GM23338 (cell line): ENCODE results near the gene TSPAN19. TPM values are rescaled to one million over a fixed set of nuclear protein-coding genes. Genes with fewer than 3 reads are reported as not detected.

Experiments used
- ATAC-seq: fragments of 200-7000 bp; cut with Tn5 transposase; 3 replicates; pipeline ENCODE4 v1.9.1; 2020
- DNase-seq: peaks from one replicate; pipeline ENCODE4 v3.0.0-alpha.2; 2015; ENCODE audit warnings: low spot score
- H2AFZ ChIP-seq: fragments of 200-600 bp; sonication (generic); 2 replicates; pipeline ENCODE4 v1.8.0; 2016; ENCODE audit warnings: antibody characterized with exemption, mild to moderate bottlenecking, moderate library complexity
- H3F3A ChIP-seq: fragments of 200-600 bp; sonication (generic); replicated peaks from 2 replicates; pipeline ENCODE4 v1.8.0; 2017; ENCODE audit warnings: antibody characterized with exemption, mixed run types, low read depth
- H3K27ac ChIP-seq: fragments of 200-600 bp; sonication (generic); 2 replicates; pipeline ENCODE4 v1.6.1; 2016; ENCODE audit warnings: low read depth
- H3K27me3 ChIP-seq: fragments of 200-600 bp; sonication (generic); 2 replicates; pipeline ENCODE4 v1.8.0; 2016; ENCODE audit warnings: mild to moderate bottlenecking, mixed run types, moderate library complexity; ENCODE audit not compliant: insufficient read depth
- H3K36me3 ChIP-seq: fragments of 200-600 bp; sonication (generic); 2 replicates; pipeline ENCODE4 v1.8.0; 2016; ENCODE audit warnings: mild to moderate bottlenecking; ENCODE audit not compliant: insufficient read depth
- H3K4me1 ChIP-seq: fragments of 200-600 bp; sonication (generic); 2 replicates; pipeline ENCODE4 v1.8.0; 2016; ENCODE audit warnings: mild to moderate bottlenecking, moderate library complexity; ENCODE audit not compliant: insufficient read depth
- H3K4me2 ChIP-seq: fragments of 200-600 bp; sonication (generic); 2 replicates; pipeline ENCODE4 v1.7.1; 2017; ENCODE audit warnings: mixed run types
- H3K4me3 ChIP-seq: fragments of 200-600 bp; sonication (generic); 2 replicates; pipeline ENCODE4 v1.6.1; 2016; ENCODE audit warnings: mixed run types
- H3K79me2 ChIP-seq: fragments of 200-600 bp; sonication (generic); replicated peaks from 2 replicates; pipeline ENCODE4 v1.8.0; 2017; ENCODE audit warnings: mild to moderate bottlenecking; ENCODE audit not compliant: insufficient read depth
- H3K9me2 ChIP-seq: fragments of 200-600 bp; sonication (generic); 2 replicates; pipeline ENCODE4 v1.8.0; 2017; ENCODE audit not compliant: insufficient read depth
- H4K20me1 ChIP-seq: fragments of 200-600 bp; sonication (generic); replicated peaks from 2 replicates; pipeline ENCODE4 v1.8.0; 2017; ENCODE audit warnings: mild to moderate bottlenecking; ENCODE audit not compliant: insufficient read depth
- H3K27ac Mint-ChIP-seq: 2 replicates; pipeline ENCODE4 v1.8.0; 2020; ENCODE audit warnings: inconsistent platforms, mild to moderate bottlenecking, moderate library complexity, mixed read lengths
- H3K27me3 Mint-ChIP-seq: 3 replicates; pipeline ENCODE4 v1.8.0; 2022; ENCODE audit warnings: low read depth, mild to moderate bottlenecking, moderate library complexity, mixed read lengths, inconsistent platforms; ENCODE audit not compliant: insufficient read depth, poor library complexity
- H3K36me3 Mint-ChIP-seq: 3 replicates; pipeline ENCODE4 v1.8.0; 2021; ENCODE audit warnings: low read depth, mild to moderate bottlenecking, inconsistent platforms, moderate library complexity, mixed read lengths
- H3K4me1 Mint-ChIP-seq: 3 replicates; pipeline ENCODE4 v1.8.0; 2020; ENCODE audit warnings: mild to moderate bottlenecking, inconsistent platforms, mixed read lengths
- H3K4me3 Mint-ChIP-seq: 3 replicates; pipeline ENCODE4 v1.8.0; 2021; ENCODE audit warnings: moderate library complexity, mild to moderate bottlenecking, inconsistent platforms, mixed read lengths
- H3K9me3 Mint-ChIP-seq: 3 replicates; pipeline ENCODE4 v1.8.0; 2020; ENCODE audit warnings: moderate library complexity, mild to moderate bottlenecking, inconsistent platforms, mixed read lengths
- CTCF ChIP-seq, 2 experiments: fragments of 200-600 bp in 1 of 2; sonication (generic) in 1 of 2; conservative IDR thresholded peaks; 2 replicates each; pipeline versions ENCODE4 v1.5.1 to v1.6.1; 2016 to 2017; ENCODE audit warnings: antibody characterized with exemption in 2 of 2, low read depth in 2 of 2, mild to moderate bottlenecking in 2 of 2, moderate library complexity in 1 of 2
- EZH2 ChIP-seq: fragments of 200-600 bp; sonication (generic); IDR thresholded peaks from one replicate; pipeline ENCODE4 v1.8.0; 2017; ENCODE audit warnings: antibody characterized with exemption, mild to moderate bottlenecking, low read depth; ENCODE audit not compliant: unreplicated experiment
- EZH2phosphoT487 ChIP-seq: fragments of 200-600 bp; sonication (generic); IDR thresholded peaks from one replicate; pipeline ENCODE4 v1.8.1; 2018; ENCODE audit warnings: antibody characterized with exemption; ENCODE audit not compliant: unreplicated experiment
- POLR2AphosphoS5 ChIP-seq: IDR thresholded peaks from 2 replicates; pipeline ENCODE4 v1.6.1; 2016; ENCODE audit warnings: antibody characterized with exemption, low read depth
- REST ChIP-seq: IDR thresholded peaks from one replicate; pipeline ENCODE4 v1.6.1; 2018; ENCODE audit warnings: antibody characterized with exemption; ENCODE audit not compliant: unreplicated experiment
- ZNF114 ChIP-seq: fragments of 250-450 bp; sonication (Bioruptor Pico); IDR thresholded peaks from 2 replicates; pipeline ENCODE4 v1.5.0; 2020; ENCODE audit warnings: mild to moderate bottlenecking, moderate library complexity
- ZNF462 ChIP-seq: fragments of 250-450 bp; sonication (Bioruptor Pico); IDR thresholded peaks from 2 replicates; pipeline ENCODE4 v1.5.0; 2020; ENCODE audit warnings: mild to moderate bottlenecking, moderate library complexity
- polyA plus RNA-seq: library from polyadenylated mRNA; unstranded; fragments of >200 nt; fragmentation: Nextera tagmentation; extraction: Ambion mirVana; gene quantifications from 2 replicates; pipeline ENCODE4 v1.2.1, GENCODE V29; 2016
- total RNA-seq: library from RNA; depleted of rRNA; stranded (reverse); fragments of >200 nt; shearing (Covaris generic); gene quantifications from 2 replicates; pipeline ENCODE4 v1.2.3, GENCODE V29; 2014

Gene TSPAN19
- total and polyA plus RNA-seq, 2 experiments from 2014 or later, result 0.44 to 0.80 TPM

GRCh38 chr12:84974155-84974815 lies 61.8 kb downstream of the TSPAN19 start:
- Histone ChIP-seq H3K79me2 (no peaks in the 10 kb centered on the region), H3K4me1 (no peaks in the 10 kb centered on the region), H3K27me3 (no peaks in the 10 kb centered on the region), H3K27ac (no peak overlapping the region), H3K9me2 (no peaks in the 10 kb centered on the region; the same call in 1 of the 2 replicates), H3K36me3 (no peaks in the 10 kb centered on the region), H3F3A (no peaks in the 10 kb centered on the region), H4K20me1 (no peaks in the 10 kb centered on the region), H2AFZ (0 out of 2 replicates have a peak overlapping the region, but pooled peaks have one; percentile 28), H3K4me3 (no peak overlapping the region), H3K4me2 (no peak overlapping the region)
- Mint-ChIP-seq H3K27me3 (peaks cover 2% of the 10 kb centered on the region), H3K36me3 (peaks cover 5% of the 10 kb centered on the region; the same call in 1 of the 3 replicates), H3K4me1 (peaks cover 11% of the 10 kb centered on the region; the same call in 2 of the 3 replicates), H3K9me3 (peaks cover 5% of the 10 kb centered on the region; the same call in 1 of the 3 replicates), H3K27ac (no peak overlapping the region), H3K4me3 (no peak overlapping the region)
- TF ChIP-seq EZH2phosphoT487, result no peak
- TF ChIP-seq POLR2AphosphoS5, result no peak
- no peak for TF ChIP-seq EZH2
- no peak for TF ChIP-seq REST
- TF ChIP-seq ZNF462, result no peak
- TF ChIP-seq CTCF (conservative IDR thresholded peaks at IDR 0.05; ENCODE audit: low read depth in 2 of 2), result no peak
- TF ChIP-seq ZNF114 (CRISPR knock-in tag), result no peak
- ATAC-seq (no peak), DNase-seq (no peak)
